A549 (cell line): ENCODE data around the gene RETREG1. TPM values are rescaled to one million over a fixed set of nuclear protein-coding genes. Genes with fewer than 3 reads are reported as not detected.
A peak's percentile ranks its signal among the peaks of the same experiment; 100 is the strongest.

Experiments
- ATAC-seq, 2 experiments: fragments of 200-7000 bp in 1 of 2; fragments of >200 bp in 1 of 2; cut with Nextera tagmentation in 1 of 2; cut with Tn5 transposase in 1 of 2; 3 replicates each; pipeline versions ENCODE4 v1.8.0 to v1.9.1; 2018 to 2020; ENCODE audit warnings: mild to moderate bottlenecking in 1 of 2, moderate library complexity in 1 of 2
- CTCF ChIA-PET: fragments of 300-600 bp; sonication (Branson Sonifier 250); formaldehyde crosslinking; extraction: SDS; loops from one replicate; lab custom pipeline; 2021; ENCODE audit warnings: antibody characterized with exemption, inconsistent platforms; lab: Yijun Ruan, JAX
- POLR2A ChIA-PET: fragments of 350-600 bp; formaldehyde crosslinking; extraction: SDS; loops from one replicate; lab custom pipeline; 2021; ENCODE audit warnings: antibody characterized with exemption, inconsistent platforms; lab: Yijun Ruan, JAX
- DNase-seq, 2 experiments: peaks; one replicate each; pipeline versions ENCODE4 v3.0.0 to v3.0.0-alpha.2; 2011 to 2016; ENCODE audit warnings: low read depth in 1 of 2, low spot score in 1 of 2
- FAIRE-seq: peaks from 2 replicates; lab custom pipeline; 2011; peaks lifted over from hg19 to GRCh38; lab: Jason Lieb, UNC
- H3K27ac ChIP-seq, 2 experiments: fragments of >200 bp; sonication (Bioruptor Twin); formaldehyde crosslinking; 3 replicates each; pipeline ENCODE4 v1.5.1; 2016 to 2017
- H3K4me1 ChIP-seq: fragments of >200 bp; sonication (Bioruptor Twin); formaldehyde crosslinking; 3 replicates; pipeline ENCODE4 v1.6.1; 2016
- H3K4me2 ChIP-seq: fragments of >200 bp; sonication (Bioruptor Twin); formaldehyde crosslinking; 3 replicates; pipeline ENCODE4 v1.6.1; 2016
- H3K4me3 ChIP-seq: fragments of >200 bp; sonication (Bioruptor Twin); formaldehyde crosslinking; 3 replicates; pipeline ENCODE4 v1.5.1; 2016
- H3K9me3 ChIP-seq: fragments of >200 bp; sonication (Bioruptor Twin); formaldehyde crosslinking; 3 replicates; pipeline ENCODE4 v1.6.1; 2016
- CEBPB ChIP-seq, 2 experiments: fragments of >200 bp in 1 of 2; sonication (Bioruptor Twin) in 1 of 2; formaldehyde crosslinking in 1 of 2; IDR thresholded peaks; 2 replicates each; pipeline ENCODE4 v1.6.1; 2012 to 2016
- CHD2 ChIP-seq: fragments of 150-350 bp; IDR thresholded peaks from 2 replicates; pipeline ENCODE4 v1.6.1; 2014; ENCODE audit warnings: low read length; ENCODE audit not compliant: partially characterized antibody
- EHMT2 ChIP-seq: fragments of 200-600 bp; sonication (generic); IDR thresholded peaks from 2 replicates; pipeline ENCODE4 v1.6.1; 2016; ENCODE audit warnings: antibody characterized with exemption, low read depth, mild to moderate bottlenecking, moderate library complexity
- EP300 ChIP-seq, 2 experiments: fragments of >200 bp; sonication (Bioruptor Twin); formaldehyde crosslinking; IDR thresholded peaks; 2 replicates in 1 of 2; 3 replicates in 1 of 2; pipeline ENCODE4 v1.6.1; 2016 to 2017
- FOSB ChIP-seq: fragments of 250-450 bp; sonication (Bioruptor Pico); IDR thresholded peaks from 2 replicates; pipeline ENCODE4 v1.5.0; 2020; ENCODE audit warnings: mild to moderate bottlenecking, moderate library complexity
- HDAC2 ChIP-seq: fragments of 200-600 bp; sonication (generic); IDR thresholded peaks from 2 replicates; pipeline ENCODE4 v1.6.1; 2016
- HEYL ChIP-seq: fragments of 250-450 bp; sonication (Bioruptor Pico); IDR thresholded peaks from 2 replicates; pipeline ENCODE4 v1.8.0; 2021; ENCODE audit warnings: mild to moderate bottlenecking, moderate library complexity
- HOXA7 ChIP-seq: fragments of 250-450 bp; sonication (Bioruptor Pico); IDR thresholded peaks from 2 replicates; pipeline ENCODE4 v1.5.0; 2020; ENCODE audit warnings: mild to moderate bottlenecking, moderate library complexity
- HOXB5 ChIP-seq: fragments of 250-450 bp; sonication (Bioruptor Pico); IDR thresholded peaks from 2 replicates; pipeline ENCODE4 v1.5.0; 2020; ENCODE audit warnings: mild to moderate bottlenecking, moderate library complexity
- JUN ChIP-seq, 2 experiments: fragments of >200 bp; sonication (Bioruptor Twin); formaldehyde crosslinking; IDR thresholded peaks; 2 replicates in 1 of 2; 3 replicates in 1 of 2; pipeline ENCODE4 v1.6.1; 2016 to 2017
- KDM1A ChIP-seq: fragments of 200-600 bp; sonication (generic); IDR thresholded peaks from 2 replicates; pipeline ENCODE4 v1.6.1; 2016; ENCODE audit warnings: low read depth, mild to moderate bottlenecking
- KDM5A ChIP-seq: fragments of 200-600 bp; sonication (generic); IDR thresholded peaks from 2 replicates; pipeline ENCODE4 v1.6.1; 2016; ENCODE audit warnings: antibody characterized with exemption, mild to moderate bottlenecking
- MAX ChIP-seq: IDR thresholded peaks from 2 replicates; pipeline ENCODE4 v1.6.1; 2012
- MAZ ChIP-seq: fragments of 150-350 bp; IDR thresholded peaks from 2 replicates; pipeline ENCODE4 v1.6.1; 2014; ENCODE audit warnings: antibody characterized with exemption, low read depth, low read length, borderline replicate concordance
- MYC ChIP-seq: IDR thresholded peaks from 2 replicates; pipeline ENCODE4 v1.6.1; 2012; ENCODE audit warnings: mild to moderate bottlenecking, inconsistent platforms, low read length, improper control_type of control experiment, borderline replicate concordance
- NPAS2 ChIP-seq: fragments of 250-450 bp; sonication (Bioruptor Pico); IDR thresholded peaks from 2 replicates; pipeline ENCODE4 v1.8.0; 2022; ENCODE audit warnings: mild to moderate bottlenecking, moderate library complexity, borderline replicate concordance
- PHF8 ChIP-seq: fragments of 200-600 bp; sonication (generic); IDR thresholded peaks from 2 replicates; pipeline ENCODE4 v1.6.1; 2016; ENCODE audit warnings: low read depth, mild to moderate bottlenecking, antibody characterized with exemption, moderate library complexity, borderline replicate concordance
- POLR2AphosphoS2 ChIP-seq: conservative IDR thresholded peaks from 2 replicates; pipeline ENCODE4 v1.6.1; 2012; ENCODE audit warnings: low read length, improper control_type of control experiment, inconsistent platforms
- RAD21 ChIP-seq, 2 experiments: fragments of >200 bp in 1 of 2; sonication (Bioruptor Twin) in 1 of 2; formaldehyde crosslinking in 1 of 2; IDR thresholded peaks in 1 of 2; conservative IDR thresholded peaks in 1 of 2; 2 replicates in 1 of 2; 3 replicates in 1 of 2; pipeline ENCODE4 v1.6.1; 2012 to 2018; ENCODE audit warnings: inconsistent platforms in 1 of 2
- RCOR1 ChIP-seq: fragments of 150-350 bp; IDR thresholded peaks from 2 replicates; pipeline ENCODE4 v1.6.1; 2014; ENCODE audit warnings: antibody characterized with exemption, low read length, low read depth
- RFX5 ChIP-seq: fragments of 450-650 bp; IDR thresholded peaks from 2 replicates; pipeline ENCODE4 v1.7.1; 2014; ENCODE audit warnings: antibody characterized with exemption, mild to moderate bottlenecking, moderate library complexity
- SMC3 ChIP-seq: fragments of >200 bp; sonication (Bioruptor Twin); formaldehyde crosslinking; IDR thresholded peaks from 3 replicates; pipeline ENCODE4 v1.6.1; 2018; ENCODE audit warnings: inconsistent platforms
- TP53 ChIP-seq: fragments of 250-450 bp; sonication (Bioruptor Pico); IDR thresholded peaks from 2 replicates; pipeline ENCODE4 v1.5.0; 2021; ENCODE audit warnings: mild to moderate bottlenecking, moderate library complexity
- USF2 ChIP-seq: fragments of 450-650 bp; IDR thresholded peaks from 2 replicates; pipeline ENCODE4 v1.6.1; 2014; ENCODE audit warnings: antibody characterized with exemption
- ZC3H11A ChIP-seq: fragments of 450-650 bp; IDR thresholded peaks from 2 replicates; pipeline ENCODE4 v1.6.1; 2014; ENCODE audit warnings: antibody characterized with exemption, mild to moderate bottlenecking
- ZFP36 ChIP-seq: fragments of 450-650 bp; IDR thresholded peaks from 2 replicates; pipeline ENCODE4 v1.6.1; 2014; ENCODE audit warnings: borderline replicate concordance; ENCODE audit not compliant: partially characterized antibody
- ZSCAN20 ChIP-seq: fragments of 250-450 bp; sonication (Bioruptor Pico); IDR thresholded peaks from 2 replicates; pipeline ENCODE4 v1.8.0; 2022; ENCODE audit warnings: mild to moderate bottlenecking, moderate library complexity
- WGBS: methylation state at CpG from one replicate; pipeline ENCODE4 v1.1.6; 2017; ENCODE audit errors: missing lambda C conversion rate; 5-methylcytosine and 5-hydroxymethylcytosine counted together
- polyA plus RNA-seq, 4 experiments: library from polyadenylated mRNA; depleted of rRNA in 3 of 4; stranded (reverse); fragments of >200 nt; fragmentation: RNase III in 1 of 4; extraction: RNeasy Plus Mini Kit Qiagen cat#74134 plus additional on column Dnase treatment in 1 of 4; gene quantifications; 2 replicates in 3 of 4; 3 replicates in 1 of 4; pipeline ENCODE4 v1.2.3, GENCODE V29; 2011 to 2017

The RETREG1 gene
- polyA plus RNA-seq, 2 of the 4 experiments (the other 2 are of a cell fraction): 2.1 to 3.4 TPM

GRCh38 chr5:16505904-16506303 lies 110.9 kb downstream of the RETREG1 start:
- TF ChIP-seq ZC3H11A (no peak), FOSB (CRISPR knock-in tag) (no peak), HOXA7 (CRISPR knock-in tag) (no peak)
- TF ChIP-seq, all 56 proteins: peak for 0
- no peak overlapping the region for H3K4me3 ChIP-seq
- no peak for ATAC-seq
- no peaks in the 10 kb centered on the region for H3K4me1 ChIP-seq
- H3K4me2 ChIP-seq: no peak overlapping the region
- WGBS: 64% methylated on average over 6 of the region's 6 CpGs
- no peak for DNase-seq
- ChIA-PET POLR2A (no interaction called here), CTCF (interaction anchor here (0.6 to 2.3 kb wide), 4 partner anchors 16 to 691 kb away, joined by 3 to 9 read pairs (median 5); no protein-coding TSS in a partner anchor)
- no peak overlapping the region for H3K27ac ChIP-seq
- H3K9me3 ChIP-seq: no peaks in the 10 kb centered on the region
- no peak for FAIRE-seq

GRCh38 chr5:16505140-16505891 lies 111.5 kb downstream of the RETREG1 start:
- Histone ChIP-seq H3K4me1 (no peaks in the 10 kb centered on the region), H3K9me3 (no peaks in the 10 kb centered on the region)
- WGBS: 74% methylated on average over 17 of the region's 17 CpGs

DNA sequence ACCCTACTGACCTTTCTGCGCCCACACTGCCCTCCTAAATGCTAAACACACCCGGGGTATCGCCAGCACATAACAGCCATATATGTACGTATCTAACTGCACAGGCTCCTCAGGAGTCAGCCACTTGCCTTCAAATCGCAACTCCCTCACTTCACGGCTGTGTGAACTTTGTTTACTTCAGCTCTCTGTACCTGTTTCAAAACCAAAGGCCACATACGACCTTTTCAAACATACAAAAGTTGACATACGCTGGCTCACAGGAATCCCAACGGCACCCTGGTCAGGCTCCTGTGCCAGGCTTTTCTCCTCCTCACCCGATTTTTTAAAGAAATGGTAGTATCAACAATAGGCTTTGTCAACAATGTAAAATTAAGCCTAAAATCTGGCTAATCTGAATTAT lies 112.2 kb downstream of the RETREG1 start:
- ChIA-PET POLR2A (no interaction called here), CTCF (no interaction called here)
- TF ChIP-seq FOSB (CRISPR knock-in tag): no peak
- TF ChIP-seq RFX5: no peak
- no peak for TF ChIP-seq USF2
- Histone ChIP-seq H3K4me3 (no peak overlapping the region), H3K27ac (no peak overlapping the region), H3K4me2 (no peak overlapping the region), H3K9me3 (no peaks in the 10 kb centered on the region), H3K4me1 (no peaks in the 10 kb centered on the region)
- FAIRE-seq: no peak
- 77% methylated on average over 10 of the region's 10 CpGs for WGBS
- DNase-seq: no peak
- ATAC-seq: no peak

More at GRCh38 chr5:16505140-16505891, 111.5 kb downstream of the RETREG1 start:
- Histone ChIP-seq H3K4me2 (no peak overlapping the region), H3K27ac (no peak overlapping the region), H3K4me3 (no peak overlapping the region)
- CTCF ChIA-PET: interaction anchor here (0.8 to 2.3 kb wide), 2 partner anchors 15 kb away, joined by 4 to 9 read pairs; no protein-coding TSS in a partner anchor
- no peak for DNase-seq
- no peak for ATAC-seq
- TF ChIP-seq HOXA7 (CRISPR knock-in tag): no peak
- no peak for TF ChIP-seq ZFP36
- TF ChIP-seq ZC3H11A: no peak
- no peak for TF ChIP-seq CHD2
- no peak for TF ChIP-seq JUN (IDR thresholded peaks at IDR 0.05)
- no peak for TF ChIP-seq MAX
- TF ChIP-seq NPAS2: no peak
- no peak for TF ChIP-seq HEYL
- no peak for TF ChIP-seq CEBPB (IDR thresholded peaks at IDR 0.05)
- TF ChIP-seq POLR2AphosphoS2: no peak
- TF ChIP-seq, all 56 proteins: peak for 0
- POLR2A ChIA-PET: no interaction called here
- FAIRE-seq: no peak

DNA sequence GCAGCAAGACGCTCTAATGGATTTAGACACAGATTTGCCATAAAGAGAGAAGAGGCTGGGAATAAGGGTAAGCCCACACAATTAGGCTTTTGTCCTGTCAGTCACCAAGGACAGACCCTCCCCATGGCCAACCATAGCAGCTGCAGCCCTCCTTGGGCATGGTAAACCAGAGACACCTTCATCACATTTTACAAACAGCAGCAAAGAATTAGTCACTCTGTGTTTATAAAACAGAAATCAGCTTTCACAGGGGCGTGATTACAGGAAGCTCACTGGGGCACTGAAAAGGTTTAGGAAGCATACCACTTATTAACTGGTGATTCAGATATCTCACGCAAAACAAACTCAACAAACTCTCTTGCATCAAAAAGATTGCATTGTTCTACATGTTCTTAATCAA lies 113.9 kb downstream of the RETREG1 start:
- no peaks in the 10 kb centered on the region for H3K9me3 ChIP-seq
- ATAC-seq: peak; percentile 30; a peak in 2 of 6 replicates
- no peak for FAIRE-seq
- DNase-seq: peak in 1 of 2 experiments; percentile 24
- no peaks in the 10 kb centered on the region for H3K4me1 ChIP-seq
- WGBS: 44% methylated on average over 3 of the region's 3 CpGs
- ChIA-PET CTCF (interaction anchor here (0.6 to 1.3 kb wide), 2 partner anchors 10 to 13 kb away, joined by 3 to 5 read pairs; no protein-coding TSS in a partner anchor), POLR2A (no interaction called here)
- H3K4me2 ChIP-seq: no peak overlapping the region
- no peak overlapping the region for H3K27ac ChIP-seq
- H3K4me3 ChIP-seq: no peak overlapping the region
- TF ChIP-seq ZSCAN20 (no peak), HDAC2 (no peak), RCOR1 (no peak), MAZ (no peak), ZFP36 (no peak), SMC3 (no peak), EHMT2 (no peak), KDM1A (no peak), PHF8 (no peak), RAD21 (conservative IDR thresholded peaks at IDR 0.05 in 1 of 2, IDR thresholded peaks at IDR 0.05 in 1 of 2) (no peak), EP300 (IDR thresholded peaks at IDR 0.05) (no peak), MYC (no peak), USF2 (no peak), TP53 (CRISPR knock-in tag) (no peak), KDM5A (no peak), HOXB5 (CRISPR knock-in tag) (no peak), HEYL (no peak)
